SJSA1 (cell line): ENCODE results near the gene GUCY1A2. TPM values are rescaled to one million over a fixed set of nuclear protein-coding genes. Genes with fewer than 3 reads are reported as not detected.

Source experiments
- DNase-seq, 2 experiments: peaks; one replicate each; pipeline ENCODE4 v3.0.0-alpha.2; 2015 to 2020; ENCODE audit warnings: low spot score in 2 of 2, low read depth in 1 of 2
- H3K27ac ChIP-seq: fragments of 250-450 bp; sonication (Bioruptor Pico); 2 replicates; pipeline ENCODE4 v1.5.1; 2020; ENCODE audit warnings: mild to moderate bottlenecking, moderate library complexity
- H3K27me3 ChIP-seq: fragments of 250-450 bp; sonication (Bioruptor Pico); replicated peaks from 2 replicates; pipeline ENCODE4 v1.5.1; 2020; ENCODE audit warnings: mild to moderate bottlenecking, moderate library complexity
- H3K36me3 ChIP-seq: fragments of 250-450 bp; sonication (Bioruptor Pico); 2 replicates; pipeline ENCODE4 v1.5.1; 2020; ENCODE audit warnings: mild to moderate bottlenecking
- H3K4me1 ChIP-seq: fragments of 250-450 bp; sonication (Bioruptor Pico); replicated peaks from 2 replicates; pipeline ENCODE4 v1.6.1; 2021; ENCODE audit warnings: mild to moderate bottlenecking
- H3K4me3 ChIP-seq: fragments of 250-450 bp; sonication (Bioruptor Pico); 2 replicates; pipeline ENCODE4 v1.5.1; 2020; ENCODE audit warnings: mild to moderate bottlenecking
- H3K9me3 ChIP-seq: fragments of 250-450 bp; sonication (Bioruptor Pico); replicated peaks from 2 replicates; pipeline ENCODE4 v1.5.1; 2020; ENCODE audit warnings: mild to moderate bottlenecking
- total RNA-seq: library from RNA; depleted of rRNA; stranded (reverse); fragments of >200 nt; shearing (Covaris generic); gene quantifications from 2 replicates; pipeline ENCODE4 v1.2.3, GENCODE V29; 2014

GUCY1A2 gene
- total RNA-seq, 1 experiment from 2014 or later = 0.11 TPM

- H3K27ac ChIP-seq = no peak overlapping the region
- H3K4me1 ChIP-seq = no peaks in the 10 kb centered on the region
- H3K4me3 ChIP-seq = no peak overlapping the region
- H3K36me3 ChIP-seq = no peaks in the 10 kb centered on the region
- no peak for DNase-seq
- no peaks in the 10 kb centered on the region for H3K9me3 ChIP-seq
- H3K27me3 ChIP-seq = no peaks in the 10 kb centered on the region
Measured at GRCh38 chr11:106765469-106766258, 252.6 kb downstream of the GUCY1A2 start.

- no peaks in the 10 kb centered on the region for H3K4me1 ChIP-seq
Measured at GRCh38 chr11:106763501-106763900, 254.8 kb downstream of the GUCY1A2 start.

GRCh38 chr11:106761745-106762144 is 256.5 kb downstream of the GUCY1A2 start:
- H3K4me3 ChIP-seq = no peak overlapping the region
- H3K4me1 ChIP-seq = no peaks in the 10 kb centered on the region
- H3K9me3 ChIP-seq = no peaks in the 10 kb centered on the region
- no peaks in the 10 kb centered on the region for H3K27me3 ChIP-seq
- no peaks in the 10 kb centered on the region for H3K36me3 ChIP-seq
- DNase-seq = no peak
- no peak overlapping the region for H3K27ac ChIP-seq

More at GRCh38 chr11:106763501-106763900, 254.8 kb downstream of the GUCY1A2 start:
- Histone ChIP-seq H3K27ac (no peak overlapping the region), H3K27me3 (no peaks in the 10 kb centered on the region), H3K4me3 (no peak overlapping the region), H3K36me3 (no peaks in the 10 kb centered on the region), H3K9me3 (no peaks in the 10 kb centered on the region)
- DNase-seq = no peak

- no peaks in the 10 kb centered on the region for H3K27me3 ChIP-seq
- H3K4me3 ChIP-seq = no peak overlapping the region
- DNase-seq = no peak
- no peaks in the 10 kb centered on the region for H3K4me1 ChIP-seq
- no peak overlapping the region for H3K27ac ChIP-seq
- no peaks in the 10 kb centered on the region for H3K36me3 ChIP-seq
- H3K9me3 ChIP-seq = no peaks in the 10 kb centered on the region
Measured at GRCh38 chr11:106761240-106761639, 257.0 kb downstream of the GUCY1A2 start.

GRCh38 chr11:106748059-106748458 is 270.2 kb downstream of the GUCY1A2 start:
- Histone ChIP-seq H3K9me3 (no peaks in the 10 kb centered on the region), H3K27ac (no peak overlapping the region), H3K4me1 (no peaks in the 10 kb centered on the region), H3K36me3 (no peaks in the 10 kb centered on the region), H3K27me3 (no peaks in the 10 kb centered on the region), H3K4me3 (no peak overlapping the region)
- no peak for DNase-seq

- no peak for DNase-seq
- no peak overlapping the region for H3K4me3 ChIP-seq
- H3K9me3 ChIP-seq = no peaks in the 10 kb centered on the region
- no peak overlapping the region for H3K27ac ChIP-seq
- no peaks in the 10 kb centered on the region for H3K36me3 ChIP-seq
- H3K4me1 ChIP-seq = no peaks in the 10 kb centered on the region
- H3K27me3 ChIP-seq = no peaks in the 10 kb centered on the region
Measured at GRCh38 chr11:106745941-106746340, 272.3 kb downstream of the GUCY1A2 start.

- no peaks in the 10 kb centered on the region for H3K36me3 ChIP-seq
- H3K9me3 ChIP-seq = no peaks in the 10 kb centered on the region
- no peak for DNase-seq
- H3K4me1 ChIP-seq = no peaks in the 10 kb centered on the region
- no peaks in the 10 kb centered on the region for H3K27me3 ChIP-seq
- H3K4me3 ChIP-seq = no peak overlapping the region
- no peak overlapping the region for H3K27ac ChIP-seq
Measured at GRCh38 chr11:106733635-106734034, 284.6 kb downstream of the GUCY1A2 start.

- Histone ChIP-seq H3K36me3 (no peaks in the 10 kb centered on the region), H3K4me3 (no peak overlapping the region), H3K4me1 (no peaks in the 10 kb centered on the region), H3K27me3 (no peaks in the 10 kb centered on the region), H3K27ac (no peak overlapping the region), H3K9me3 (no peaks in the 10 kb centered on the region)
- no peak for DNase-seq
Measured at GRCh38 chr11:106728859-106729258, 289.4 kb downstream of the GUCY1A2 start.

GRCh38 chr11:106728379-106728778 is 289.9 kb downstream of the GUCY1A2 start:
- H3K9me3 ChIP-seq = no peaks in the 10 kb centered on the region
- H3K27ac ChIP-seq = no peak overlapping the region
- no peaks in the 10 kb centered on the region for H3K27me3 ChIP-seq
- H3K4me1 ChIP-seq = no peaks in the 10 kb centered on the region
- DNase-seq = no peak
- H3K36me3 ChIP-seq = no peaks in the 10 kb centered on the region
- H3K4me3 ChIP-seq = no peak overlapping the region

GRCh38 chr11:106727256-106727655 is 291.0 kb downstream of the GUCY1A2 start:
- Histone ChIP-seq H3K4me1 (no peaks in the 10 kb centered on the region), H3K27me3 (no peaks in the 10 kb centered on the region), H3K36me3 (no peaks in the 10 kb centered on the region), H3K4me3 (no peak overlapping the region), H3K27ac (no peak overlapping the region), H3K9me3 (no peaks in the 10 kb centered on the region)
- DNase-seq = no peak

- Histone ChIP-seq H3K4me3 (no peak overlapping the region), H3K27me3 (no peaks in the 10 kb centered on the region), H3K4me1 (no peaks in the 10 kb centered on the region), H3K27ac (no peak overlapping the region), H3K9me3 (no peaks in the 10 kb centered on the region), H3K36me3 (no peaks in the 10 kb centered on the region)
- no peak for DNase-seq
Measured at GRCh38 chr11:106724293-106724892, 293.9 kb downstream of the GUCY1A2 start.

GRCh38 chr11:106723071-106723470 is 295.2 kb downstream of the GUCY1A2 start:
- no peak overlapping the region for H3K4me3 ChIP-seq
- DNase-seq = no peak
- no peaks in the 10 kb centered on the region for H3K9me3 ChIP-seq
- H3K27me3 ChIP-seq = no peaks in the 10 kb centered on the region
- H3K27ac ChIP-seq = no peak overlapping the region
- no peaks in the 10 kb centered on the region for H3K36me3 ChIP-seq
- no peaks in the 10 kb centered on the region for H3K4me1 ChIP-seq

- Histone ChIP-seq H3K36me3 (no peaks in the 10 kb centered on the region), H3K9me3 (no peaks in the 10 kb centered on the region), H3K27me3 (no peaks in the 10 kb centered on the region), H3K27ac (no peak overlapping the region), H3K4me3 (no peak overlapping the region), H3K4me1 (no peaks in the 10 kb centered on the region)
- DNase-seq = no peak
Measured at GRCh38 chr11:106717222-106717621, 301.1 kb downstream of the GUCY1A2 start.

GRCh38 chr11:106714199-106714598 is 304.1 kb downstream of the GUCY1A2 start:
- Histone ChIP-seq H3K27ac (no peak overlapping the region), H3K9me3 (no peaks in the 10 kb centered on the region), H3K27me3 (no peaks in the 10 kb centered on the region), H3K36me3 (no peaks in the 10 kb centered on the region), H3K4me1 (no peaks in the 10 kb centered on the region), H3K4me3 (no peak overlapping the region)
- no peak for DNase-seq
